ENCODE results near the gene MEG3. TPM values are rescaled to one million over a fixed set of nuclear protein-coding genes. Genes with fewer than 3 reads are reported as not detected.

The MEG3 gene
- total RNA-seq, 1 experiment from 2014 or later = 338 TPM

DNA sequence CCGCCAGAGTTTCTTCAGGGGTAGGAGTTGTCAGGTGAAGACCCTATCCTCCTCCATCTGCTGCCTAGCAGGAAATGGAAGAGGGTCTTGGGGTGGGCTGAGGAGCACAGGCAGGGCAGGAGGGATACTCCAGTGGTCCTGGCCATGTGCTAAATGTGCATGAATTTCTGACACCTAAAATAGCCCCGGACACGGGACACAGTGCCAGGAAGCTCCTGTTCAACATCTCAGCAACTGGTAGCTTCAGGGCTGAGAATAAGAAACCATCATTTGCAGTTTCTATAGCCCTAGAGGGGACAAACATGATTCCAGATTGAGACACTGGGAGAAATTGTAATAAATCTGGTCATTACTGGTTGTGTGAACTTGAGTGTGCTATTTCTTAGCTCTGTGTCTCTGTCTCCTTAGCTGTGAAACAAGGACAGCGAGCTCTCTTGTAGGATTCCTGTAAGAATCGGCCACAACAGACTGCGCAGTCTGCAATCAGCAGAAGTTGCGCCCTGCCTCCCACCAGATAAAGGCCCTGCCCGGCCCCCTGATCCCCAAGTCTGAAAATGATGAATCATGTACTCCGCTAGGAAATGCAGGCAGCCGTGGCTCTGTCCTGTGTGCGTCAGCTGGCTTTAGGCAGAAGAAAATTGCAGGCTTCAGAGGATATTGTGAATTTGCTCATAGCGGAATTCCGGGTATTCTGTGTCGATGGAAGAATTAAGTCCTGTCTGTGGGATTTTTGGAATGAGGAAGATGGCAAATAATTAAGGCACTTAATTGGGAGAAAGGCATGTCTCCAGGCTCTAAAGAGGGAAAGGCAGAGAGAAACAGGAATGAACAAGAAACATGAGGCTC, 35.2 kb upstream of the MEG3 start (continued):
- TF ChIP-seq CREM (CRISPR knock-in tag; IDR thresholded peaks at IDR 0.05) = no peak

GRCh38 chr14:100791348-100791735, 34.6 kb upstream of the MEG3 start:
- Mint-ChIP-seq H3K9me3 (no peaks in the 10 kb centered on the region), H3K4me3 (no peak overlapping the region), H3K36me3 (no peaks in the 10 kb centered on the region), H3K27ac (no peak overlapping the region), H3K4me1 (peaks cover 23% of the 10 kb centered on the region), H3K27me3 (ENCODE audit: low read depth) (no peaks in the 10 kb centered on the region)
- DNase-seq (ENCODE audit: low spot score) (no peak), ATAC-seq (no peak)
- ChIA-PET CTCF (interaction anchor here (1.4 kb wide), 1 partner anchor 81 kb away, joined by 4 read pairs; no protein-coding TSS in a partner anchor), POLR2A (no interaction called here)
- no peak for TF ChIP-seq MYBL2 (CRISPR knock-in tag; IDR thresholded peaks at IDR 0.05)
- TF ChIP-seq FOXP1 (CRISPR knock-in tag; IDR thresholded peaks at IDR 0.05; ENCODE audit: borderline replicate concordance) = no peak
- TF ChIP-seq EMX1 (CRISPR knock-in tag; IDR thresholded peaks at IDR 0.05) = no peak
- no peak for TF ChIP-seq MXD4 (CRISPR knock-in tag; IDR thresholded peaks at IDR 0.05; ENCODE audit: borderline replicate concordance)
- TF ChIP-seq USF1 (CRISPR knock-in tag; IDR thresholded peaks at IDR 0.05) = no peak
- TF ChIP-seq ZNF138 (CRISPR knock-in tag; conservative IDR thresholded peaks at IDR 0.05) = no peak
- no peak for TF ChIP-seq JAZF1 (CRISPR knock-in tag; IDR thresholded peaks at IDR 0.05)
- TF ChIP-seq NFE2L1 (CRISPR knock-in tag; IDR thresholded peaks at IDR 0.05) = no peak
- TF ChIP-seq ZNF532 (CRISPR knock-in tag; IDR thresholded peaks at IDR 0.05; ENCODE audit: borderline replicate concordance) = no peak
- no peak for TF ChIP-seq ZNF219 (CRISPR knock-in tag; IDR thresholded peaks at IDR 0.05; ENCODE audit: borderline replicate concordance)
- TF ChIP-seq, protein P1, sequence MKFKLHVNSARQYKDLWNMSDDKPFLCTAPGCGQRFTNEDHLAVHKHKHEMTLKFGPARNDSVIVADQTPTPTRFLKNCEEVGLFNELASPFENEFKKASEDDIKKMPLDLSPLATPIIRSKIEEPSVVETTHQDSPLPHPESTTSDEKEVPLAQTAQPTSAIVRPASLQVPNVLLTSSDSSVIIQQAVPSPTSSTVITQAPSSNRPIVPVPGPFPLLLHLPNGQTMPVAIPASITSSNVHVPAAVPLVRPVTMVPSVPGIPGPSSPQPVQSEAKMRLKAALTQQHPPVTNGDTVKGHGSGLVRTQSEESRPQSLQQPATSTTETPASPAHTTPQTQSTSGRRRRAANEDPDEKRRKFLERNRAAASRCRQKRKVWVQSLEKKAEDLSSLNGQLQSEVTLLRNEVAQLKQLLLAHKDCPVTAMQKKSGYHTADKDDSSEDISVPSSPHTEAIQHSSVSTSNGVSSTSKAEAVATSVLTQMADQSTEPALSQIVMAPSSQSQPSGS (CRISPR knock-in tag; IDR thresholded peaks at IDR 0.05; ENCODE audit: borderline replicate concordance, low read depth) = no peak
- no peak for TF ChIP-seq GRHL2 (CRISPR knock-in tag; IDR thresholded peaks at IDR 0.05; ENCODE audit: insufficient replicate concordance, severe bottlenecking)
- TF ChIP-seq, protein P2, sequence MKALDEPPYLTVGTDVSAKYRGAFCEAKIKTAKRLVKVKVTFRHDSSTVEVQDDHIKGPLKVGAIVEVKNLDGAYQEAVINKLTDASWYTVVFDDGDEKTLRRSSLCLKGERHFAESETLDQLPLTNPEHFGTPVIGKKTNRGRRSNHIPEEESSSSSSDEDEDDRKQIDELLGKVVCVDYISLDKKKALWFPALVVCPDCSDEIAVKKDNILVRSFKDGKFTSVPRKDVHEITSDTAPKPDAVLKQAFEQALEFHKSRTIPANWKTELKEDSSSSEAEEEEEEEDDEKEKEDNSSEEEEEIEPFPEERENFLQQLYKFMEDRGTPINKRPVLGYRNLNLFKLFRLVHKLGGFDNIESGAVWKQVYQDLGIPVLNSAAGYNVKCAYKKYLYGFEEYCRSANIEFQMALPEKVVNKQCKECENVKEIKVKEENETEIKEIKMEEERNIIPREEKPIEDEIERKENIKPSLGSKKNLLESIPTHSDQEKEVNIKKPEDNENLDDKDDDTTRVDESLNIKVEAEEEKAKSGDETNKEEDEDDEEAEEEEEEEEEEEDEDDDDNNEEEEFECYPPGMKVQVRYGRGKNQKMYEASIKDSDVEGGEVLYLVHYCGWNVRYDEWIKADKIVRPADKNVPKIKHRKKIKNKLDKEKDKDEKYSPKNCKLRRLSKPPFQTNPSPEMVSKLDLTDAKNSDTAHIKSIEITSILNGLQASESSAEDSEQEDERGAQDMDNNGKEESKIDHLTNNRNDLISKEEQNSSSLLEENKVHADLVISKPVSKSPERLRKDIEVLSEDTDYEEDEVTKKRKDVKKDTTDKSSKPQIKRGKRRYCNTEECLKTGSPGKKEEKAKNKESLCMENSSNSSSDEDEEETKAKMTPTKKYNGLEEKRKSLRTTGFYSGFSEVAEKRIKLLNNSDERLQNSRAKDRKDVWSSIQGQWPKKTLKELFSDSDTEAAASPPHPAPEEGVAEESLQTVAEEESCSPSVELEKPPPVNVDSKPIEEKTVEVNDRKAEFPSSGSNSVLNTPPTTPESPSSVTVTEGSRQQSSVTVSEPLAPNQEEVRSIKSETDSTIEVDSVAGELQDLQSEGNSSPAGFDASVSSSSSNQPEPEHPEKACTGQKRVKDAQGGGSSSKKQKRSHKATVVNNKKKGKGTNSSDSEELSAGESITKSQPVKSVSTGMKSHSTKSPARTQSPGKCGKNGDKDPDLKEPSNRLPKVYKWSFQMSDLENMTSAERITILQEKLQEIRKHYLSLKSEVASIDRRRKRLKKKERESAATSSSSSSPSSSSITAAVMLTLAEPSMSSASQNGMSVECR (CRISPR knock-in tag; IDR thresholded peaks at IDR 0.05; ENCODE audit: borderline replicate concordance) = no peak
- no peak for TF ChIP-seq NR3C1 (CRISPR knock-in tag; conservative IDR thresholded peaks at IDR 0.05; ENCODE audit: low read depth)
